DOHH2 (cell line): ENCODE data around the gene FAM3B.

Experiments
- EZH2phosphoT487 ChIP-seq: fragments of 200-600 bp; sonication (generic); IDR thresholded peaks from 2 replicates; pipeline ENCODE4 v1.6.1; 2017; ENCODE audit warnings: borderline replicate concordance, mild to moderate bottlenecking, antibody characterized with exemption, low read length, moderate library complexity, mixed read lengths
- TF ChIP-seq, protein P1 (sequence below): fragments of 200-600 bp; sonication (generic); IDR thresholded peaks from one replicate; pipeline ENCODE4 v1.5.1; 2014; ENCODE audit warnings: antibody characterized with exemption, mild to moderate bottlenecking, low read depth, low read length; ENCODE audit not compliant: poor library complexity, severe bottlenecking

DNA sequence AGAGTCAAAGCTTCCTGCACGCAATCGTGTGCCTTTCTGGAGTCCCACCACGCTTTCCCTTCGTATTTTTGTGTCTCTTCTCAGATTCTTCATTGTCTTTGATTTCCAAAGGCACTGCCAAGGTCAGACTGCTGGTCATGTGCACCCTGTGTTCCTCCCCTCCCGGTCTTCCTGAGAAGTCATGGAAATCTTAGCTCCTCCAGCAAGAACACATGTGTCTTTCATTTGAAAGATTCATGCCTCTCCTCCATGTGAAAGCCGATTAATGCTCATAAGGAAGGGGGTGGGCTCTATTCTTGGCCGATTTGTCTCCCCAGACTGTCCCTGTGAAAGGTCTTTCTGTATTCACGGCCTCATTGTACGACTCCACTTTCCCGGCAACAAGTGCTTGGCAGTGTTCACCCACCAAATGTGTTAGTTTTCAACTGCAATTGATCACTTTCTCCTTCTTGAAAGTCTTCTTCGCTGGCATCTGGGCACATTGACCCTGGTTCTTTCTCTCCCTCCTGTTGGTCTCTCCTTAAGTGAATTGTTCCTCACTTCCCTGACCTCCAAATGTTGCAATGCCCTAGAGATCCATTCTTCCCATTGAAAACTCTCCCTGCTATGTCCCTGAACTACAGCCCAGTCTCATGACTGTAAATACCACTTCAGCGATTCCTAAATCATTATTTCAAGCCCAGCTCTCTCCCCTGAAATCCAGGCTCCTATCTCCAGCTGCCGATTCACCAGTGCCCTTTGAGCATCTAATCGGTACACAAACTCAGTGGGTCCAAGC lies 70.6 kb downstream of the FAM3B start:
- TF ChIP-seq, protein P1, sequence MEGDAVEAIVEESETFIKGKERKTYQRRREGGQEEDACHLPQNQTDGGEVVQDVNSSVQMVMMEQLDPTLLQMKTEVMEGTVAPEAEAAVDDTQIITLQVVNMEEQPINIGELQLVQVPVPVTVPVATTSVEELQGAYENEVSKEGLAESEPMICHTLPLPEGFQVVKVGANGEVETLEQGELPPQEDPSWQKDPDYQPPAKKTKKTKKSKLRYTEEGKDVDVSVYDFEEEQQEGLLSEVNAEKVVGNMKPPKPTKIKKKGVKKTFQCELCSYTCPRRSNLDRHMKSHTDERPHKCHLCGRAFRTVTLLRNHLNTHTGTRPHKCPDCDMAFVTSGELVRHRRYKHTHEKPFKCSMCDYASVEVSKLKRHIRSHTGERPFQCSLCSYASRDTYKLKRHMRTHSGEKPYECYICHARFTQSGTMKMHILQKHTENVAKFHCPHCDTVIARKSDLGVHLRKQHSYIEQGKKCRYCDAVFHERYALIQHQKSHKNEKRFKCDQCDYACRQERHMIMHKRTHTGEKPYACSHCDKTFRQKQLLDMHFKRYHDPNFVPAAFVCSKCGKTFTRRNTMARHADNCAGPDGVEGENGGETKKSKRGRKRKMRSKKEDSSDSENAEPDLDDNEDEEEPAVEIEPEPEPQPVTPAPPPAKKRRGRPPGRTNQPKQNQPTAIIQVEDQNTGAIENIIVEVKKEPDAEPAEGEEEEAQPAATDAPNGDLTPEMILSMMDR: no peak
- no peak for TF ChIP-seq EZH2phosphoT487
